ENCODE results near the gene SZT2.
"Not testable (repeated sequence)": the region's sequence is repeated elsewhere in the genome, so short reads cannot be mapped to it uniquely, and the experiment has no call there.

The SZT2 gene

DNA sequence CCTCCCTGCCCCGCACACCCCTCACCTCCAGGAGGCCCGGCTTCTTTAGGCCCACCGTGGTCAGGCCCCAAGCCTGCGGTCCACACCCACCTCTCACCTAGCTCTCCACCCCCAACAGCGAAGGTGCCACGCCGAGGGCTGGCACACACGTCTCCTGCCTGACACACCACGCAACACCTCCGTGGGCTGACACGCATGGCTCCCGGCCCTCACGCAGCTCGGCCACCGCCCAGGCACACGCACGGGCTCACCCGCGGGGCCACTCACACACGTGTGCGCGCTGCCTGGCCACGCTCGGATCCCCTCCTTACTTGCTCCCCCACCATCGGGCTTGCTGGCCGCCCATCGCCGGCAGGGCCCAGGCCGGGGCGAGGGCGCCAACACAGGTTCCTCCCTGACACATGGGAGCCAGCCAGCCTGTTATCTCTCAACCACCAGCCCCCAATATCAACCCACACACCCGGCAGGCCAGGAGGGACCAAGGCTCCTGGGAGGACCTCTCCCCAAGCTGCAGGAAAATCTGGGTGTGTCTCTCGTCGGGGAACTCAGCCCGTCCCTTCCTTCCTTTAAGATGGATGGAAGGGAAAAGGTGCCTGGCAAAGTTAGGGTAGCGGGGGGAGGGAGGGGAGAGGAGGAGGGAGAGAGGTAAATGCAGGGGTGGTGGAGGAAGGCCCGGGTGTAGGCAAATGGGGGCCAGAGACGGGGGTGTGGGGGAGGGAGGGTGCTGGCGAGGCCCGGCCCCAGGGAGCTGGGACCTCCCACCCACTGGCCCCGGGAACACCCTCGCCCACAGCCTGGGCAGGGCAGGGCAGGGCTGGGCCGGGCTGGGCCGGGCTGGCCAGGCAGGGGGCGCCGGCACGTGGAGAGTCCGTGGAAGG, 22.4 kb upstream of the SZT2 start:
- no peak for DNase-seq (ENCODE audit: low read depth)
- H3K4me3 ChIP-seq (ENCODE audit: low read depth, low read length): peak overlapping the region; percentile 84
- TF ChIP-seq, protein P1, sequence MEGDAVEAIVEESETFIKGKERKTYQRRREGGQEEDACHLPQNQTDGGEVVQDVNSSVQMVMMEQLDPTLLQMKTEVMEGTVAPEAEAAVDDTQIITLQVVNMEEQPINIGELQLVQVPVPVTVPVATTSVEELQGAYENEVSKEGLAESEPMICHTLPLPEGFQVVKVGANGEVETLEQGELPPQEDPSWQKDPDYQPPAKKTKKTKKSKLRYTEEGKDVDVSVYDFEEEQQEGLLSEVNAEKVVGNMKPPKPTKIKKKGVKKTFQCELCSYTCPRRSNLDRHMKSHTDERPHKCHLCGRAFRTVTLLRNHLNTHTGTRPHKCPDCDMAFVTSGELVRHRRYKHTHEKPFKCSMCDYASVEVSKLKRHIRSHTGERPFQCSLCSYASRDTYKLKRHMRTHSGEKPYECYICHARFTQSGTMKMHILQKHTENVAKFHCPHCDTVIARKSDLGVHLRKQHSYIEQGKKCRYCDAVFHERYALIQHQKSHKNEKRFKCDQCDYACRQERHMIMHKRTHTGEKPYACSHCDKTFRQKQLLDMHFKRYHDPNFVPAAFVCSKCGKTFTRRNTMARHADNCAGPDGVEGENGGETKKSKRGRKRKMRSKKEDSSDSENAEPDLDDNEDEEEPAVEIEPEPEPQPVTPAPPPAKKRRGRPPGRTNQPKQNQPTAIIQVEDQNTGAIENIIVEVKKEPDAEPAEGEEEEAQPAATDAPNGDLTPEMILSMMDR (IDR thresholded peaks at IDR 0.05; ENCODE audit: control insufficient read depth, extremely low read depth, insufficient read depth): 0 out of 2 replicates have a peak, but pooled peaks have one; percentile 6

DNA sequence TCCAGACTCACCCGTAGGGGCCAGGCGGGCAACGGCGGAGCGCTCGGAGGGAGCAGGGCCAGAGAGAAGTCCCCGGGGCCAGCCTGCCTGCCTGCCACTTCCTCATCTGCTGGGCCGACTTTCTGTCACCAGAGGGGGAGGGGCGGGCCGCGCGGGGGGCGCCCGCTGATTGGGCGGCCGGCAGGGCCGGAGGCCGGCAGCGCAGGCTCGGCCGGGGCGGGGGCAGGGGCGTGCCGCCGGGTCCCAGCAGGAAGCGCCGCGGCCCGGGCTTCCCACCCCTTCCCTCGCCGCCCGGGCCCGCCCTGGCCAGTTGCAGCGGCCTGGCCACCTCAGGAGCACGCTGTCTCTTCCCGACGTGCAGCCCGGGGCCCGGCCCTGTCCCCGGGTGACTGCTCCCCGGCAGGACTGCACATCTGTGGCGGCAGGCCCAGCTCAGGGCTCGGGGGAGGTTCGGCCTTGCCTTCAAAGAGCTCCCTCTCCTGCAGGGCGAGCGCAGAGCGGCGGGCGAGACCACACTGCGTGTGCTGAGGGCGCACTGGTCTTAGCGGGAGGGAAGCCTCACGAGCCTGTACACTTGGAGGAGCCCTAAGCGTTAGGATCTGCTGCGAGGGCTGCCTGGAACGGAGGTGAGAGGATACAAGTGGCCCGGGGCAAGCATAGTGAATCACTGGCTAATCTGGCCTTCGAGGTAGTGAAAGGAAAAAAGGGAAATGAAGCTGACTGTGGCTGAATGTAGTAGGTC, 21.6 kb upstream of the SZT2 start, which contains the start of gene ELOVL1:
ELOVL1 (minus strand) TSS at position 108 of the 742 bp plus-strand sequence. CDS start 2,402 bp downstream, outside the sequence.
- peak within 1 kb of the TSS; percentile 84 for H3K4me3 ChIP-seq (ENCODE audit: low read depth, low read length)
- peak; percentile 52 for DNase-seq (ENCODE audit: low read depth)
- TF ChIP-seq, protein P1 (IDR thresholded peaks at IDR 0.05; ENCODE audit: control insufficient read depth, extremely low read depth, insufficient read depth): peak; percentile 51

DNA sequence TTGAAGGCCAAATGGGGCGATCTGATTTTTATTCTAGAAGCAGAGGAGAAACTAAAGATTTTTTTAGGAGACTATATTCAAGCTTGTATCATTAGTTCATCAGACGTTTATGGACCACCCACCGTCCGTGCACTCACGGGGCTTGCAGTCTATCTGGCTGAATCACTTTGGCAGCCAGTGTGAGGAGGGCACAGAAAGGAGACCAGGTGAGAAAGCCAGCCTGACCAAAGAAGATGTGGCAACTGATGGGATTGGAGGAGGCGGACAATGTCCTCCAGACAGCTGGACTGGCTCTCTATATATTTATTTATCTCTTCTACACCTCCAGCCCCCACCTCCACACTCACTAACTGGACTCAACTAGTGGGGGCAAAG, 21.1 kb upstream of the SZT2 start:
- TF ChIP-seq, protein P1 (IDR thresholded peaks at IDR 0.05; ENCODE audit: control insufficient read depth, extremely low read depth, insufficient read depth): no peak
- peak overlapping the region; percentile 84 for H3K4me3 ChIP-seq (ENCODE audit: low read depth, low read length)
- DNase-seq (ENCODE audit: low read depth): no peak

DNA sequence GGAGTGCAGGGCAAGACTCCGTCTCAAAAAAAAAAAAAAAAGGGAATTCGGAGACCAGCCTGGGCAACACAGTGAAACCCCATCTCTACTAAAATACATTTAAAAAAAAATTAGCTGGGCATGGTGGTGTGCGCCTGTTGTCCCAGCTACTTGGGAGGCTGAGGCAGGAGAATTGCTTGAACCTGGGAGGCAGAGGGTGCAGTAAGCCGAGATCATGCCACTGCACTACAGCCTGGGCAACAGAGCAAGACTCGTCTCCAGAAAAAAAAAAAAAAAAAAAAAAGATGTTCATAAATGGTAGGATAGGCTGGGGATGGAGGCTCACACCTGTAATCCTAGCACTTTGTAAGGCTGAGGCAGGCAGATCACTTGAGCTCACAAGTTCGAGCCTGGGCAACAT, 19.9 kb upstream of the SZT2 start:
- not testable (repeated sequence) for DNase-seq (ENCODE audit: low read depth); H3K4me3 ChIP-seq (ENCODE audit: low read depth, low read length)

DNA sequence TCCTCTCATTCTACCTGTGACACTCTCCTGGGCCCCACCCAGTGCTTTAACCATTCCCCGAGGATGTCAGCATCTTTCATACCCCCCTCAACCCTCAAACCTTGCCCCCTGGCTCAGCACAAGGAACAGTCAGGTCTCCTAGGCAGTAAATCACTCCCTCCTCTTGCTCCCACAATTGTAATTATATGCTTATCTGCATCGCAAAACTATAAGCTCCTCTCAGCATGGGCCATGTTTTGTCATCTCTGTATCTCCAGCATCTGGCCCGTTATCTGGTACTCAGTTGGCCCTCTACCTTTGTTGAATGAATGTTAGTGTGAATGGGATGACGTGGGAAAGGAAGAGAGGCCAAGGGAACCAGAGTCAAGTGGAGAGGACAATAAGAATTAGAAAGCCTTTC, 19.1 kb upstream of the SZT2 start:
- no peak for DNase-seq (ENCODE audit: low read depth)
- no peak overlapping the region for H3K4me3 ChIP-seq (ENCODE audit: low read depth, low read length)
- TF ChIP-seq, protein P1 (IDR thresholded peaks at IDR 0.05; ENCODE audit: control insufficient read depth, extremely low read depth, insufficient read depth): no peak

DNA sequence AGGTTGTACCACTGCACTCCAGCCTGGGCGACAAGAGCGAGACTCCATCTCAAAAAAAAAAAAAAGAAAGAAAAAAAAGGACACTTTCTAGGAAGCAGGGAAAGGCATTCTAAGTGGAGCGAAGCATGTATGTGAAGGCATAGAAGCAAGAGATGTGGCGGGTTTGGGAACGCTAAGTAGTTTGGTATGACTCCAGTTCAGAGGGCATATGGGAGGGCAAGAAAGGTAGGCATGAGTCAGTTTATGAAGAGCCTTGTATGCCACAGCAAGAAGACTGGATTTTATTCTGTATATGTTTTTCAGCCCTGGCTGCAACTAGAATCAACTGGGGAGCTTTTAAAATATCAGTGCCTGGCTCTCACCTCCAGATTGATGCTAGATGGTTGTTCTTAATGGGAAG, 17.5 kb upstream of the SZT2 start:
- DNase-seq (ENCODE audit: low read depth): no peak
- TF ChIP-seq, protein P1 (IDR thresholded peaks at IDR 0.05; ENCODE audit: control insufficient read depth, extremely low read depth, insufficient read depth): no peak
- H3K4me3 ChIP-seq (ENCODE audit: low read depth, low read length): no peak overlapping the region
